Head of caudate nucleus (tissue), 42 donors: ENCODE data around the gene ZNF503.
"Not testable (repeated sequence)": the region's sequence is repeated elsewhere in the genome, so short reads cannot be mapped to it uniquely, and the experiment has no call there.

Experiments
- DNase-seq, 42 donors: peaks; one replicate each; pipeline versions ENCODE4 v3.0.0 to v3.0.0-alpha.2; 2020 to 2021; ENCODE audit warnings: mixed read lengths in 7 of 42
- intact Hi-C: fragments of 100-400 bp; cut with DNase I; formaldehyde crosslinking; loops from one replicate; pipeline ENCODE4 v1.15.0; 2022

ZNF503 gene

DNA sequence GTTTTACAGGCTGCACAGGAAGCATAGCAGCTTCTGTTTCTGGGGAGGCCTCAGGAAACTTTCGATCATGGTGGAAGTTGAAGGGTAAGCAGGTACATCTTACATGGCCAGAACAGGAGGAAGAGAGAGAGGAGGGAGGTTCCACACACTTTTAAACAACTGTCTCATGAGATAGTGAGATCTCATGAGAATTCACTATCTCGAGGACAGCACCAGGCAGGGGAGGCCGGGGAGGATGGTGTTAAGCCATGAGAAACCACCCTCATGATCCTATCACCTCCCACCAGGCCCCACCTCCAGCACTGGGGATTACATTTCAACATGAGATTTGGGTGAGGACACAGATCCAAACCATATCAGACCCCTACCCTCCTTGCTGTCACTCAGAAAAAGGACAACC lies 23.7 kb downstream of the ZNF503 start:
- DNase-seq, result no peak
- intact Hi-C loops, result no loop called here

DNA sequence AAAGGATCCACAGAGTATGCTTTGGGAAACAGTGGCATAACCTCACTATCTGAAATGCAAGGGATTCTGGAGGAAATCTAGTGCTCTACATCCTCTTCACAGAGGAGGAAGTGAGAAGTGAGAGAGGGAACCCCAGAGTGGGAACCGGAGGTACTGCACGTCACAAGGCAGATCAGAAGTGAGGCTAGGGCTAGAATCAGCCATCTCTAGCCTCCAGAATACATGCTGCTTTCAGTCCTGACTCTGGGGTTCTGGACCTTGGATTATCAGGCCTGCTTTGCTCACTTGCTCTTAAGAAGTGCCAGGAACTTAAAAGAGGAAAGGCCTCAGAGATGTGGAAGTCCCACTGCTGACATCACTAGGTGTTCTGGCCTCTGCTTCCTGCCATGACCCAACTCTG lies 25.7 kb downstream of the ZNF503 start:
- peak in 26 of 42 donors; percentile 11 to 52 (median 36) for DNase-seq
- intact Hi-C loops, result no loop called here

DNA sequence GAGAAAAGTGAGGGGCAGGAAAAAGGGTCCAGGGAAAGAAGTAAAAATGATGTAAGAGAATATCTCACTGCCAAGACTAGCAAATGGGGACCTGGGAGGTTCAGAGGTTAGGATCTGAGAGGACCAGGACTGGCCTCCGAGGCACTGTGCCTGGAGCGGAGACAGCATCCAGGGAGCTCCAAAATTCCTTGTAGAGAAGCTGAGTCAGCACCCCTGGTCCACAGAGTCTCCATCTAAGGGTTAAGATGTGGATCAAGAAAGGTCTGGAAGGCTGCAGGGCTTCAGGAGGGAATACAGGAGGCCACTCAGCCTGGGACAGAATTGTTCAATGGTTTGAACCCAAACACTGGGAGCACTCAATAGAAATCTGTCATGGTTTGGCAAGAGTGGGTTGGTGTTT lies 30.6 kb downstream of the ZNF503 start:
- intact Hi-C loops, result no loop called here

DNA sequence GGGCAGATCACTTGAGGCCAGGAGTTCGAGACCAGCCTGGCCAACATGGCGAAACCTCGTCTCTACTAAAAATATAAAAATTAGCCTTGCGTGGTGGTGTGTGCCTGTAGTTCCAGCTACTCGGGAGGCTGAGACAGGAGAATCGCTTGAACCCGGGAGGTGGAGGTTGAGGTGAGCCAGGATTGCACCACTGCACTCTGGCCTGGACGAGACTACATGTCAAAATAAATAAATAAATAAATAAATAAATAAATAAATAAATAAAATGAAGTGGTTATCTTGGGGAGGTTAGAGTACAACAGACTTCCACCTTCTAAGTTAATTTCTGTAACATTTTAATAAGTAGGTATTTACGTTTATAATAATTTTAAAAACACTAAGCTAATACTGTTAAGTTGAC lies 31.7 kb downstream of the ZNF503 start:
- DNase-seq, intact Hi-C loops: not testable (repeated sequence)

More for the DNA sequence above, 30.6 kb downstream of the ZNF503 start:
- no peak for DNase-seq

DNA sequence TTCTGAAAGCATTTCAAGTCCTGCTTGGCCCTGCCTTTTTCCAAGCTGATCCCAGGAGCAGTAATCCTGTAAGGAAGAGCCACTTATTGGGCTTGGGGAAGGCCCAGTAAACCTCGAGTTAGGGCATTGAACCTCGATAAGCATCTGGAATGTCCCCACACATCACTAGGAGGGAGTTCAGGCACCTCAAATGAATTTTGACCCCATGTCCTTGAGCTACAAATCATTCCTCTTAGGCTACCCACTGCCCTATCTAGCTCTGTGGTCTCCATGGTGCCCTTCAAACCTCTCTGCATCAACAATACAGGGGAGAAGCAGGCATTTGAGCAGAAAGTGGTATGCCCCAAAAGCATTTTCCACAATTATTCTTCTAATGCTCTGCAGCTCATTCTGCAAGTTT lies 33.7 kb downstream of the ZNF503 start:
- intact Hi-C loops, result no loop called here
- DNase-seq, result no peak

DNA sequence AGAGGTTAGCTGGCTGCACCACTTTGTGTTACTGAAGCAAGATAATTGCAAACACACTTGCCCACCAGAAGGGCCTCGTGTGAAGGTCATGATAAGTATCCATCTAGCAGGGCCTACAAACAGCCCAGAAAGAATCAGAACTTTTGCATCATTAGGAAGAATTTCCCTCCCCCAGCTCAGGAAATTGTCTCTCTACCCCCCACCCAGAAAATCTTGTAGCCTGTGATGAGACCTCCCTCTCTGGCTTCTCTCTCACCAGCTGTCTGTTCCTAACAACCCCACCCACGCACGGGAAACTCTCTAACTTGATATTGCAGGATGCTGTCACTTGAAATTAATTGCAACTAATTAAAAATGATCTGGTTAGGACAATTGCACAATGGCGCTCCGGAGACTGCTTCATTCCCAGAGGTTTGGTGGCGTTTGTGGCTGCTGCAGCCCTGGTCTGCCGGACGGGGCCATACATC lies 34.5 kb downstream of the ZNF503 start:
- intact Hi-C loops, result no loop called here
- no peak for DNase-seq

DNA sequence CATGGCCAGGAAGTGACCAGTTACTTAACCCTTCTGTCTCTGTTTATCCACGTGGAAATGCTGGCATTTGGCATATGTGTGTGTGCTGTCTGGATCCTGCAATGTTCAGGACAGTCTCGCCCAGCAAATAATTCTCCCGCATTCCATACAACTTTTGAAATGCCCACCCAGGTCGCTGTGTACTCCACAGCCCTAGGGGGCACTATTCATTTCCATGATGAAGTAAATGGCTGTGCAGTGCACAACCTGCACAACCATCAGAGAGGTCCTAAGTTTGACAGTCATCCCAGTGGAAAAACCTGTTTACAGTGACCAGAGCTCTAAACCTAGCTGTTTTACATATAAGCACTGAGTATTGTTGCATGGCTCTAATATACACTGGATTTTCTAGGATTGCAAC lies 38.1 kb downstream of the ZNF503 start:
- intact Hi-C loops, result no loop called here
- DNase-seq, result no peak

DNA sequence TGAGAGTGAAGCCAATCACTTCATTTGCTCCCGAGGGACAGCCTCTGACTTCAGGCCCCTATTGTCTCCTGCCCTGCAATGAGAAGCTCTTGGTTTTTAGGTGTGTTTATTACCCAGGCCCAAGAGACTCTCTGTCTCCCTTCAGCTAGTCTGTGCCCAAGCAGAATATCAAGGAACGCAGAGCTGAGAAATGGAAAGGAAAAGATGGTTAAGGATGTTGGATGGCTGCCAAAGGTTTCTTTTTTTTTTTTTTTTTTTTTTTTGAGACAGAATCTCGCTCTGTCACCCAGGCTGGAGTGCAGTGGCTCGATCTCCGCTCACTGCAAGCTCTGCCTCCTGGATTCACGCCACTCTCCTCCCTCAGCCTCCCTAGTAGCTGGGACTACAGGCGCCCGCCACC lies 41.7 kb downstream of the ZNF503 start:
- intact Hi-C loops, DNase-seq: not testable (repeated sequence)

DNA sequence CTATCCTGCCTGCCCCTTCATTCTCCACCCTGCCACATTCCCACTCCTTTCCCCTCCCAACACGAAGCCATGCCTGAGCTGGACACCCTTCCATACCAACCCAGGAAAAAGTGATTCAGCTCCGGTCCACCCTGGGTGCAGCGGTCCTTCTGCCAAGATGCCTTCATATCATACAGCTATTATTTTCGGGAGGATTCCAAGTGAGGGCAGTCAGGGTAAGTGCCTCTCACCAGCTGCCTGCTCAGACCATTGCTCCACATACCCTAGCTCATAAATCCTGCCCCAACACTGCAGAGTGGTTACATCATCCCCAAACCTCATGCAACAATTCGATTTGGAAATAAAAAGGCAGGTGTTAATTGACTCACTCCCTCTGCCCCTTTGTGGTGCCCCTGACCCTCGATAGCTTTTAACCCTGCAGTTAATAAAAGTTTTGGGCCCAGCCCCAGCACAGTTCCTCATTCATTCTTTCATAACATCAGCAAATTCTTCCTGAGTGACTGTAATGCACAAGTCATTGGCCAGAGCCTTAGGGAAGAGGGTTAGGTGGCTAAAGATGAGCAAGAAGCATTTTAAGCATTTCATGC lies 42.6 kb downstream of the ZNF503 start:
- intact Hi-C loops, result no loop called here
- DNase-seq, result no peak

DNA sequence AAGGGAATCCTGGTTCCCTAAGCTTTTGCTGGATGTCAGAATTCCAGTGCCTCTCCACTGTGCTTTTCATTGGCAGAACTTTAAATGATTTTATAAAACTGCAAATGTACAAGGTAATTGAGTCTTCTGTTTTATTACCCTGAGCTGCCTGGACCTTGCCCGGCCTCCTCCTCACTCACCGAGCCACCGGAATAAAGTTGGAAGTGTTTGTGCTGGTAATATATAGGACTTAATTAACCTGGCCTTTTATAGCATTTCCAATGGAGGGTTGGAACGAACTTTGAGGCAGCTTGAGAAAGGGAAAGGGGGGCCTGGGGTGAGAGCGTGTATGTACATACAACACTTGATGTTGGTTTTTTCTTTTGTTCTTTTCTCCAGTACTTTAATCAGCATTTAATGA lies 43.4 kb downstream of the ZNF503 start:
- intact Hi-C loops, result no loop called here
- DNase-seq, result no peak

DNA sequence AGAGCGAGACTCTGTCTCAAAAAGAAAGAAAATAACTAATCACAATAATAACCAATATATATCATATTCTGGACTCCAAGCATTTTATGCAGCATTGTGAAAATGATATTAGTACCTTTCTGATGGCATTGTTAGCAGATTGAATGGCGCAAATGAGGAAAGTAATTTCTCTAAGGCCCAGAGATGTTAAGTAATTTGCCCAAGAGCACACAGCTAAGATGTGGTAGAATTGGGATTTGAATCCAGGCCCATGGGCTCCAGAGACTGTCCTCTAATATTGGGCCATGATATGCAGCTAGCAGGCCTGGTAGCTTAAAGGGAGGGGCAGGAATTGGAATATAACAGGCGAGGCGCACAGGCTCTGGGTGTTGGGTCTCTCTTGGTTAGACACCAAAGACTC lies 44.1 kb downstream of the ZNF503 start:
- intact Hi-C loops, result no loop called here
- no peak for DNase-seq

DNA sequence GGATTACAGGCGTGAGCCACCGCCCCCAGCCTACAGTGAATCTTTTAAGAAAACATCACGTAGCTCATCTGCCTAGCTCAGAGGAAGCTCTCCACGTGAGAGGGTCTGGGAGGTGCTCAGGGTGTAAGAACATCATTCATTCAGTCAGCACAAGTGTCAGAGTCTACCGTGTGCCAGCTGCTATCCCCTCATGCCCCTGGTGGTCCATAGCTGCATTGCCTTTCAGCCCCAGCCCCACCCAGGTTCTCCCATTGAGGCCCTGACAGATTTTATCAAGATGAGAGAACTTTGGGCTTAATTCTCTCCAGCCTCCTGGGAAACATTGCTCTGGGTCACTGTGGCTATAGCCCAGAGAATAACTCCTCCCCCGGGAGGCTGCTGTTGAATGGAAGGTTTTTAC lies 45.1 kb downstream of the ZNF503 start:
- intact Hi-C loops, result no loop called here

DNA sequence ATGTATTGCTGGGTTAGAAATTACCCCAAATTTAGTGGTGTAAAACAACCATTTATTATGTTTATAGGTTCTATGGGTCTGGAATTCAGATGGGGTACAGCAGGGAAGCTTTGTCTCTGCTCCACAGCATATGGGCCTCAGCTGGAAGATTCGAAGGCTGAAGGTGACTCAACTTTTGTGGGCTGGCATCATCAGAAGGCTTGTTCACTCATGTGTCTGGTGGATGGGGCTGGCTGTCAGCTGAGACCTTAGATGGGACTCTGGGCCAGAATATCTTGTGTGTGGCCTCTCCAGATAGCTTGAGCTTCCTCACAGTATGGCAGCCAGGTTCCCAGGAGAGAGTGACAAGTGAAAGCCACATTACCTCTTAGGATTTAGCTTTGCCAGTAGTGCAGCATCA lies 45.9 kb downstream of the ZNF503 start:
- intact Hi-C loops, result no loop called here
- DNase-seq, result peak in 1 of 42 donors; percentile 16

More for the DNA sequence above, 45.1 kb downstream of the ZNF503 start:
- peak in 1 of 42 donors; percentile 12 for DNase-seq

DNA sequence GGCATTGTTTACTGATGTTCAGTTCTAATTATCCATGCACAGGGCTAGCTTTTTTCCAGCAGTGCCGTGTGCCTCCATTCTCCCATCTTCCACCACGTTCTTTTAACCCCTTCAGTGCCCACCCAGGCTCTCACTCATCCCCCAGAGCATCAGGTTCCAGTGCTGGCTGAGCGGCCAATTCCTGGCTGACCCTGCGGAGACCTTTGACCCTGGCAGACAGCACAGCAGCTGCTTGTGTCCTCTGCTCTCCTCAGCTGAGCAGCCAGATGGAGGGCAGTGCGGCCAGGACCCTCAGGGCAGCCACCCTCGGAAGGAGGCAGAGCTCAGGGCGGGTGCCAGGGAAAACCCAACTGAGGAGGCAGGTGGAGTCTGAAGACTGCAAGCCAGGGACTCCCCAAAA lies 48.4 kb downstream of the ZNF503 start:
- peak in 2 of 42 donors; percentile 0 to 15 for DNase-seq

DNA sequence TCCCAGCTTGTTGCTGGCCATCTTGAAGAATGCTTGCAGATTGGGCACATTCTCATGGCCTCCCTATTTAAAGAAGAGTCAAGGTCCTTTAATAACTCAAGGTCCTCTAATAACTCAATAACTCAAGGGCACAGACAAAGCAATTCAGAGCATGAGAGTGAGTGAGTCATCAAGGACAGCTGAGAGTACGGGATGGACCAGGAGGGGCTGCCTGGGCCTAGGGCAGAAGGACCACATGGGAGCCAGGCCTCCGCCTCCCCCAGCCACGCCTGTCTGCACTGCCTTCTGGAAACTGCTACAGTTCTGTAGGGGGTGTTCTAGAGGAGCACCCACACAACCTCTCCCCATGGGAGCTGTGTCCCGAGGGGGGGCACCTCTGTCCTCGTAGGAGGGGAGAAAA lies 48.9 kb downstream of the ZNF503 start:
- peak in 2 of 42 donors; percentile 3 to 11 for DNase-seq
- intact Hi-C loops, result no loop called here

More for the DNA sequence above, 48.4 kb downstream of the ZNF503 start:
- intact Hi-C loops, result no loop called here

DNA sequence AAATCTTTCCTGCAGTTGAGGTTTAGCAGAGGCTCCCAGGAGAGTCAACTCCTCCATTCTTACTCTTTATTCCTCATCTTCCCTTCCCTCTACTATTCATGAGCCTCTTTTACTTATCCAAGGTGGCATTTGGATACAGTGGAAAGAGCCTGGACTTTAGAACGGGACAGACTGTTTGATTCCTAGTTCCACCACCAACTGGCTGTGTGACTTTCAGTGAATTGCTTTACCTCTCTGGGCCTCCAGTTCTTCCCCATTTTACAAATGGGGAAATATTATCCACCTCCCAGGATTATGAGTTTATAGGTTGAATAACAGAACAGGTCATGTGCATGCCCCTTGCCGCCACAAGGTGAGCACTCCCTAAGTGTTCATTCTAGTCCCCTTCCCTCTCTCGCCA lies 49.9 kb downstream of the ZNF503 start:
- intact Hi-C loops, result no loop called here
- DNase-seq, result no peak

DNA sequence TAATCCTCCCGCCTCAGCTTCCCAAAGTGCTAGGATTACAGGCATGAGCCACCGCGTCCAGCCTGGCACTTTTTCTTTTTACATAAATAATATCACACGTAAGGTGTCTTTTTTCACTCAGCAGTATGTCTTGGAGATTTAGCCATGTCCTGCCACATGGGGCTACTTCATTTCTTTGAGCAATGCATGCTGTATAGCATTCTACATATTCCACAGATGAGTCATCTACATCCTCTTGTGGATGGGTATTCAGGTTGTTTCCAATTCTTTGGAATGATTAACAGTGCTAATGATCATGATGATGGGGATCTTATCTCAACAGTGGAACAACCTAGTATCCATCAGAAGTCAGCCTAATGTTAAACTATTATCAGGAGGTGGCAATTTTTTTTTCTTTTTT lies 50.8 kb downstream of the ZNF503 start:
- DNase-seq, result no peak
- intact Hi-C loops, result no loop called here
